Measurements from ENCODE around the gene TMEM95. TPM values are rescaled to one million over a fixed set of nuclear protein-coding genes. Genes with fewer than 3 reads are reported as not detected.

The TMEM95 gene
- total RNA-seq, 2 experiments from 2014 or later, result not detected

- no peaks in the 10 kb centered on the region for H3K27me3 Mint-ChIP-seq
- intact Hi-C loops (cut with micrococcal nuclease), result loop anchor here (10.0 kb wide), 2 partner anchors 129 to 209 kb away; partner anchors contain the start of genes POLR2A, SENP3 and SLC35G6
- CTCF ChIA-PET, result interaction anchor here (0.5 to 6.3 kb wide), 50 partner anchors 7 to 332 kb away, joined by 3 to 68 read pairs (median 6); partner anchors contain the start of genes ACAP1, GPS2, SENP3 and SOX15
Observed at GRCh38 chr17:7355573-7355972, 617 bp downstream of the TMEM95 start.

GRCh38 chr17:7356072-7356549, 1.2 kb downstream of the TMEM95 start:
- peaks cover 34% of the 10 kb centered on the region for H3K4me1 Mint-ChIP-seq (ENCODE audit: low read depth)
- peak; percentile 68 for ATAC-seq
- H3K4me3 Mint-ChIP-seq, result no peak overlapping the region
- intact Hi-C loops (cut with micrococcal nuclease), result loop anchor here (10.0 kb wide), 2 partner anchors 129 to 209 kb away; partner anchors contain the start of genes POLR2A, SENP3 and SLC35G6
- H3K27ac Mint-ChIP-seq, result no peak overlapping the region
- DNase-seq, result peak; percentile 92
- H3K27me3 Mint-ChIP-seq, result no peaks in the 10 kb centered on the region
- H3K9me3 Mint-ChIP-seq, result no peaks in the 10 kb centered on the region
- POLR2A ChIA-PET, result interaction anchor here (0.8 to 1.5 kb wide), 9 partner anchors 24 to 331 kb away, joined by 3 to 7 read pairs (median 3); partner anchors contain the start of genes POLR2A, TMEM256, TNFSF13 and TNK1
- H3K36me3 Mint-ChIP-seq (ENCODE audit: low read depth), result peaks cover 12% of the 10 kb centered on the region
- TF ChIP-seq CTCF (IDR thresholded peaks at IDR 0.05), result peak; percentile 96
- CTCF ChIA-PET, result interaction anchor here (0.5 to 6.3 kb wide), 56 partner anchors 8 to 332 kb away, joined by 3 to 68 read pairs (median 4); partner anchors contain the start of genes ACAP1, GPS2, SENP3 and SOX15

More at GRCh38 chr17:7355573-7355972, 617 bp downstream of the TMEM95 start:
- POLR2A ChIA-PET, result interaction anchor here (0.6 to 1.5 kb wide), 12 partner anchors 25 to 332 kb away, joined by 3 to 7 read pairs (median 3); partner anchors contain the start of genes POLR2A, TMEM256, TNFSF13 and TNK1
- DNase-seq (no peak), ATAC-seq (no peak)
- Mint-ChIP-seq H3K9me3 (no peaks in the 10 kb centered on the region), H3K4me1 (ENCODE audit: low read depth) (peaks cover 34% of the 10 kb centered on the region), H3K27ac (no peak overlapping the region), H3K4me3 (no peak overlapping the region), H3K36me3 (ENCODE audit: low read depth) (peaks cover 17% of the 10 kb centered on the region)
- no peak for TF ChIP-seq CTCF (IDR thresholded peaks at IDR 0.05)

- Mint-ChIP-seq H3K36me3 (ENCODE audit: low read depth) (peaks cover 8% of the 10 kb centered on the region), H3K4me1 (ENCODE audit: low read depth) (peaks cover 31% of the 10 kb centered on the region), H3K4me3 (no peak overlapping the region), H3K27ac (no peak overlapping the region), H3K9me3 (no peaks in the 10 kb centered on the region), H3K27me3 (no peaks in the 10 kb centered on the region)
- TF ChIP-seq CTCF (IDR thresholded peaks at IDR 0.05), result no peak
- CTCF ChIA-PET, result interaction anchor here (0.8 to 6.3 kb wide), 32 partner anchors 8 to 233 kb away, joined by 3 to 68 read pairs (median 7); partner anchors contain the start of genes ACAP1, SENP3, SOX15 and TMEM102
- intact Hi-C loops (cut with micrococcal nuclease), result loop anchor here (10.0 kb wide), 2 partner anchors 128 to 208 kb away; partner anchors contain the start of genes POLR2A, SENP3 and SLC35G6
- POLR2A ChIA-PET, result interaction anchor here (1.0 to 1.5 kb wide), 3 partner anchors 47 to 202 kb away, joined by 3 to 5 read pairs (median 3); partner anchors contain the start of genes POLR2A, TMEM256 and TNFSF13
- no peak for DNase-seq
- ATAC-seq, result no peak
Observed at GRCh38 chr17:7356756-7357155, 1.8 kb downstream of the TMEM95 start.

GRCh38 chr17:7357381-7357780, 2.4 kb downstream of the TMEM95 start:
- intact Hi-C loops (cut with micrococcal nuclease), result loop anchor here (10.0 kb wide), 2 partner anchors 127 to 207 kb away; partner anchors contain the start of genes POLR2A, SENP3 and SLC35G6
- ChIA-PET POLR2A (no interaction called here), CTCF (interaction anchor here (1.7 to 6.3 kb wide), 3 partner anchors 69 to 203 kb away, joined by 4 to 68 read pairs (median 24); partner anchors contain the start of genes SENP3 and TMEM102)
- no peak for DNase-seq
- TF ChIP-seq CTCF (IDR thresholded peaks at IDR 0.05), result no peak
- ATAC-seq, result no peak
- peaks cover 6% of the 10 kb centered on the region for H3K36me3 Mint-ChIP-seq (ENCODE audit: low read depth)
- no peaks in the 10 kb centered on the region for H3K9me3 Mint-ChIP-seq
- H3K27me3 Mint-ChIP-seq, result no peaks in the 10 kb centered on the region
- H3K4me1 Mint-ChIP-seq (ENCODE audit: low read depth), result peaks cover 29% of the 10 kb centered on the region
- no peak overlapping the region for H3K27ac Mint-ChIP-seq
- no peak overlapping the region for H3K4me3 Mint-ChIP-seq

Measured in activated CD8-positive, alpha-beta T cell treated with anti-CD3 and anti-CD28 coated beads for 36 hours (primary cell).